Neural crest cell (in vitro differentiated cells): ENCODE results near the gene TCF7L2. TPM values are rescaled to one million over a fixed set of nuclear protein-coding genes. Genes with fewer than 3 reads are reported as not detected.

Experiments
- DNase-seq: peaks from one replicate; pipeline ENCODE4 v3.0.0; 2021; ENCODE audit warnings: low read depth, mixed read lengths, low spot score
- H3K27ac Mint-ChIP-seq: one replicate; pipeline ENCODE4 v1.8.0; 2021; ENCODE audit warnings: mild to moderate bottlenecking, mixed read lengths; ENCODE audit not compliant: unreplicated experiment
- H3K27me3 Mint-ChIP-seq: 2 replicates; pipeline ENCODE4 v1.8.0; 2021; ENCODE audit warnings: low read depth, mild to moderate bottlenecking, mixed read lengths
- H3K36me3 Mint-ChIP-seq: 2 replicates; pipeline ENCODE4 v1.8.0; 2021; ENCODE audit warnings: low read depth, mild to moderate bottlenecking, mixed read lengths
- H3K4me1 Mint-ChIP-seq: 2 replicates; pipeline ENCODE4 v1.8.0; 2021; ENCODE audit warnings: mixed read lengths
- H3K4me3 Mint-ChIP-seq: one replicate; pipeline ENCODE4 v1.8.0; 2021; ENCODE audit warnings: mild to moderate bottlenecking, mixed read lengths
- H3K9me3 Mint-ChIP-seq: 2 replicates; pipeline ENCODE4 v1.8.0; 2021; ENCODE audit warnings: mixed read lengths
- CTCF ChIP-seq: fragments of 200-600 bp; sonication (generic); conservative IDR thresholded peaks from 2 replicates; pipeline ENCODE4 v1.5.0; 2021; ENCODE audit warnings: antibody characterized with exemption, mild to moderate bottlenecking
- total RNA-seq: library from RNA; stranded (reverse); gene quantifications from 2 replicates; pipeline ENCODE4 v1.2.1, GENCODE V29; 2021

Gene TCF7L2
- total RNA-seq, 1 donor from 2014 or later = 34.8 TPM

- peaks cover 29% of the 10 kb centered on the region for H3K36me3 Mint-ChIP-seq
- DNase-seq = no peak
- no peaks in the 10 kb centered on the region for H3K27me3 Mint-ChIP-seq
- H3K4me1 Mint-ChIP-seq = peaks cover 14% of the 10 kb centered on the region
- no peak overlapping the region for H3K27ac Mint-ChIP-seq
- H3K4me3 Mint-ChIP-seq = no peak overlapping the region
- no peaks in the 10 kb centered on the region for H3K9me3 Mint-ChIP-seq
- TF ChIP-seq CTCF = no peak
These were observed 209.5 kb downstream of the TCF7L2 start for GRCh38 chr10:113159563-113159962.

GRCh38 chr10:113160641-113161040, 210.6 kb downstream of the TCF7L2 start:
- Mint-ChIP-seq H3K27me3 (no peaks in the 10 kb centered on the region), H3K4me1 (peaks cover 15% of the 10 kb centered on the region), H3K27ac (peak overlapping the region; percentile 7), H3K36me3 (peaks cover 23% of the 10 kb centered on the region), H3K9me3 (no peaks in the 10 kb centered on the region), H3K4me3 (no peak overlapping the region)
- TF ChIP-seq CTCF = no peak
- DNase-seq = no peak

- no peaks in the 10 kb centered on the region for H3K27me3 Mint-ChIP-seq
- H3K27ac Mint-ChIP-seq = peak overlapping the region; percentile 7
- H3K36me3 Mint-ChIP-seq = peaks cover 22% of the 10 kb centered on the region
- no peaks in the 10 kb centered on the region for H3K9me3 Mint-ChIP-seq
- H3K4me3 Mint-ChIP-seq = no peak overlapping the region
- no peak for TF ChIP-seq CTCF
- peaks cover 18% of the 10 kb centered on the region for H3K4me1 Mint-ChIP-seq
- no peak for DNase-seq
These were observed 211.0 kb downstream of the TCF7L2 start for GRCh38 chr10:113161066-113161465.

- no peak overlapping the region for H3K4me3 Mint-ChIP-seq
- no peak for DNase-seq
- no peak for TF ChIP-seq CTCF
- peaks cover 14% of the 10 kb centered on the region for H3K4me1 Mint-ChIP-seq
- no peaks in the 10 kb centered on the region for H3K9me3 Mint-ChIP-seq
- no peaks in the 10 kb centered on the region for H3K27me3 Mint-ChIP-seq
- H3K36me3 Mint-ChIP-seq = peaks cover 20% of the 10 kb centered on the region
- peak overlapping the region; percentile 87 for H3K27ac Mint-ChIP-seq
These were observed 212.9 kb downstream of the TCF7L2 start for GRCh38 chr10:113162960-113163359.

GRCh38 chr10:113165673-113166072, 215.6 kb downstream of the TCF7L2 start:
- H3K4me1 Mint-ChIP-seq = peaks cover 14% of the 10 kb centered on the region
- no peak overlapping the region for H3K4me3 Mint-ChIP-seq
- no peak for TF ChIP-seq CTCF
- H3K9me3 Mint-ChIP-seq = no peaks in the 10 kb centered on the region
- H3K27ac Mint-ChIP-seq = no peak overlapping the region
- no peak for DNase-seq
- no peaks in the 10 kb centered on the region for H3K27me3 Mint-ChIP-seq
- H3K36me3 Mint-ChIP-seq = peaks cover 20% of the 10 kb centered on the region

- Mint-ChIP-seq H3K4me1 (peaks cover 9% of the 10 kb centered on the region), H3K27ac (no peak overlapping the region), H3K4me3 (no peak overlapping the region), H3K9me3 (no peaks in the 10 kb centered on the region), H3K27me3 (no peaks in the 10 kb centered on the region), H3K36me3 (peaks cover 12% of the 10 kb centered on the region)
- no peak for DNase-seq
- no peak for TF ChIP-seq CTCF
These were observed 217.7 kb downstream of the TCF7L2 start for GRCh38 chr10:113167702-113168101.
